Astrocyte of the spinal cord (primary cell): ENCODE measurements around the gene NHLH1.

Experiments used
- DNase-seq: peaks from one replicate; pipeline ENCODE4 v3.0.0; 2011; ENCODE audit warnings: low read depth, low spot score
- H3K4me3 ChIP-seq: 2 replicates; pipeline ENCODE4 v1.5.1; 2011; ENCODE audit warnings: low read depth, mild to moderate bottlenecking, low read length, moderate library complexity
- CTCF ChIP-seq: IDR thresholded peaks from 2 replicates; pipeline ENCODE4 v1.5.1; 2012; ENCODE audit warnings: low read depth, mild to moderate bottlenecking, low read length, inconsistent platforms
- in situ Hi-C: cut with HindIII; loops from 2 replicates; pipeline ENCODE4 v1.10.0; 2017; ENCODE audit warnings: low sequenced_read_pairs

Gene NHLH1

GRCh38 chr1:160332516-160332915 is 34.4 kb upstream of the NHLH1 start:
- no peak for TF ChIP-seq CTCF
- in situ Hi-C loops = no loop called here
- DNase-seq = no peak
- H3K4me3 ChIP-seq = no peak overlapping the region

- TF ChIP-seq CTCF = no peak
- in situ Hi-C loops = no loop called here
- DNase-seq = no peak
- no peak overlapping the region for H3K4me3 ChIP-seq
These were observed 28.3 kb upstream of the NHLH1 start for GRCh38 chr1:160338580-160338979.

GRCh38 chr1:160340146-160340545 is 26.7 kb upstream of the NHLH1 start:
- H3K4me3 ChIP-seq = no peak overlapping the region
- DNase-seq = no peak
- TF ChIP-seq CTCF = no peak
- in situ Hi-C loops = no loop called here

- no peak overlapping the region for H3K4me3 ChIP-seq
- in situ Hi-C loops = no loop called here
- TF ChIP-seq CTCF = no peak
- no peak for DNase-seq
These were observed 26.0 kb upstream of the NHLH1 start for GRCh38 chr1:160340866-160341265.

GRCh38 chr1:160342526-160342925 is 24.3 kb upstream of the NHLH1 start:
- TF ChIP-seq CTCF = no peak
- in situ Hi-C loops = no loop called here
- peak; percentile 18 for DNase-seq
- peak overlapping the region; percentile 93 for H3K4me3 ChIP-seq

- DNase-seq = peak; percentile 97
- H3K4me3 ChIP-seq = peak within 1 kb of the TSS; percentile 93
- in situ Hi-C loops = no loop called here
- TF ChIP-seq CTCF = peak; percentile 7
These were observed 23.7 kb upstream of the NHLH1 start, which contains the start of the genes COPA and NCSTN for GRCh38 chr1:160342953-160343869. Gene COPA, minus strand, starts transcription at chr1:160343250. Its CDS starts 80 bp downstream, at chr1:160343170. Gene NCSTN, plus strand, starts transcription at chr1:160343383. Its CDS starts 14 bp downstream, at chr1:160343397.
